Prostate gland (tissue), 2 donors: ENCODE data around the gene CERS3.

ENCODE experiments used
- POLR2AphosphoS5 ChIP-seq: sonication (generic); formaldehyde crosslinking; IDR thresholded peaks from one replicate; pipeline ENCODE4 v1.6.1; 2017; ENCODE audit warnings: antibody characterized with exemption
- TF ChIP-seq, protein P1 (sequence below), 4 experiments: fragments of 200-600 bp in 2 of 4; fragments of 450-650 bp in 2 of 4; sonication (generic) in 2 of 4; IDR thresholded peaks; 1 replicate in 3 of 4; 2 replicates in 1 of 4; pipeline ENCODE4 v1.5.1; 2016 to 2019; ENCODE audit warnings: antibody characterized with exemption in 4 of 4, mild to moderate bottlenecking in 2 of 4, moderate library complexity in 2 of 4

DNA sequence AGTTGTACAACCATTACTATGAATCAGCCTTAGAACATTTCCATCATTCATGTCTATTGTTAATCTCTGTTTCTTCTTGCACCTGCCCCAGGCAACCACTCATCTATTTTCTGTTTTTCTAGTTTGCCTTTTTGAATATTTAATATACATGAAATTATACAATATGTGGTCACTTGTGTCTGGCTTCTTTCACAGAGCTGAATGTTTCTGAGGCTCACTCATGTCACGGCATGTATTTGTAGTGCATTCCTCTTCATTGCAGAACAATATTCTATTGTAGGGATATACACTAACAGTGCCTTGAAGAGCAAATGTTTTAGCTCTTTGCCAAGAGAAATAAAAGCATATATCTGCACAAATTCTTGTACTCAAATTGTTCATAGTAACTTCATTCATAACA lies 32.9 kb downstream of the CERS3 start:
- TF ChIP-seq, protein P1, sequence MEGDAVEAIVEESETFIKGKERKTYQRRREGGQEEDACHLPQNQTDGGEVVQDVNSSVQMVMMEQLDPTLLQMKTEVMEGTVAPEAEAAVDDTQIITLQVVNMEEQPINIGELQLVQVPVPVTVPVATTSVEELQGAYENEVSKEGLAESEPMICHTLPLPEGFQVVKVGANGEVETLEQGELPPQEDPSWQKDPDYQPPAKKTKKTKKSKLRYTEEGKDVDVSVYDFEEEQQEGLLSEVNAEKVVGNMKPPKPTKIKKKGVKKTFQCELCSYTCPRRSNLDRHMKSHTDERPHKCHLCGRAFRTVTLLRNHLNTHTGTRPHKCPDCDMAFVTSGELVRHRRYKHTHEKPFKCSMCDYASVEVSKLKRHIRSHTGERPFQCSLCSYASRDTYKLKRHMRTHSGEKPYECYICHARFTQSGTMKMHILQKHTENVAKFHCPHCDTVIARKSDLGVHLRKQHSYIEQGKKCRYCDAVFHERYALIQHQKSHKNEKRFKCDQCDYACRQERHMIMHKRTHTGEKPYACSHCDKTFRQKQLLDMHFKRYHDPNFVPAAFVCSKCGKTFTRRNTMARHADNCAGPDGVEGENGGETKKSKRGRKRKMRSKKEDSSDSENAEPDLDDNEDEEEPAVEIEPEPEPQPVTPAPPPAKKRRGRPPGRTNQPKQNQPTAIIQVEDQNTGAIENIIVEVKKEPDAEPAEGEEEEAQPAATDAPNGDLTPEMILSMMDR (IDR thresholded peaks at IDR 0.05), result no peak
- TF ChIP-seq POLR2AphosphoS5, result no peak
